GM18511 (cell line): ENCODE data around the gene AADAT.

Experiments used
- ATAC-seq: cut with Tn5 transposase; IDR thresholded peaks from one replicate; pipeline ENCODE4 v1.9.1; 2021; ENCODE audit warnings: mild to moderate bottlenecking, moderate library complexity; ENCODE audit not compliant: unreplicated experiment

The AADAT gene

GRCh38 chr4:170035231-170035630 is 54.5 kb downstream of the AADAT start:
- ATAC-seq, result no peak

- no peak for ATAC-seq
These were observed 55.8 kb downstream of the AADAT start for GRCh38 chr4:170033999-170034398.

DNA sequence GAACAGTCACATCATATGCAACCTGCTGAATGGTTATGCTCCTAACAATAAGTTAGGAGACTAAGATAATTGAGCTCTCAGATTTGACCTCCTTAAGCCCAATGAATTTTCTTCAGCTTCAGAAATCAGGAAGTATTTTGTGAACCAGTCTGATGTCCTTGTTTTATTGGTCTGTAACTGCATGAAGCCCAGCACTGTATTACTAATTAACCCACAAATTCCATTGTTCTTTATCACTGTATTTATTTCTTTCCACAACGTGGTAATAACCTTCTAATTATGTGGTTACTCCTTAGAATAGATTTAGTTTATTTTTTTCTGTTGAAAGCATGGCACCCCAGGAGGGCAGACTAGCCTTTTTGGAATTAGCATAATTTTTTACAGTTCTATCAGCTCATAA is 59.6 kb downstream of the AADAT start:
- no peak for ATAC-seq

GRCh38 chr4:170027181-170027829 is 62.5 kb downstream of the AADAT start:
- peak; percentile 77 for ATAC-seq

DNA sequence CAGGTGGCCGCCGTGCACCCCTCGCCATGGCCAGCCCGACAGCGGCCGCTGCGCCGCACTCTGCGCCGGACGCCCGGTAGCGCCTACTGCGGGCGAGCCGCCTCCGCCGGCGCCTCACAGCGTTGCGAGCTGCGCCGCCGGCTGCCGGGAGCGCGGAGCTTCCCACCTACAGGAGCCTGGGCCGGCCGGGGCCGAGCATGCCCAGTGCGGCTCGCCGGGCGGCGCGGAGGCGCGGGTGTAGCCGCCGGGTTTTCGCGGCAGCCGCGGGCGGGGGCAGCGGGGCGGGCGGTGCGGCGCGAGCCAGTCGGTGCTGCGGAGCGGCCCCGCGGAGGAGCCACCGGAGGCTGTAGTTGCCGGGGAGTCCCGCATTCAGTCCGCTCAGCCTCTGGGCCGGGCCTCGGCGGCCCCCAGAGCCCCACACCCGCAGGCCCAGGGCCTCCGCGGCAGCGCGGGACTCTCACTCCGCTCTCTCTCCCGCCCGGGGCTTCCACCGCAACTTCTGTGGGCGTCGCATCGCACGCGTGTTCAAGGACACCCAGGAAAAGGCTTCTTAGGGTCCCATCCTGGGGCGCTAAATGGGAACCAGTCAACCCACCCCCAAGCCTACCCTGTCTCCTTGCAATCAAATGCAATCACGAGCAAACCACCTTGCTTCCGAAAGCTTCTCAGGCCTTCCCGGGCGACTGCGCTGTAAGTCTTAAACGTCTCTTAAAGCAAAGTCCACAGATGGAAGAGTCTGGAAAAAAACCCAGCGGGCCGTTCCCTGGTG is 63.3 kb downstream of the AADAT start, which contains the start of gene MFAP3L:
Gene MFAP3L, minus strand, starts transcription at position 143 of the 769 bp plus-strand sequence. CDS start 20,518 bp downstream, outside the sequence.
- peak; percentile 82 for ATAC-seq

- no peak for ATAC-seq
These were observed 64.1 kb downstream of the AADAT start for GRCh38 chr4:170025523-170026252.

GRCh38 chr4:170022211-170022610 is 67.5 kb downstream of the AADAT start:
- ATAC-seq, result no peak

GRCh38 chr4:170017252-170017651 is 72.5 kb downstream of the AADAT start:
- no peak for ATAC-seq

GRCh38 chr4:170015285-170015684 is 74.5 kb downstream of the AADAT start:
- no peak for ATAC-seq

DNA sequence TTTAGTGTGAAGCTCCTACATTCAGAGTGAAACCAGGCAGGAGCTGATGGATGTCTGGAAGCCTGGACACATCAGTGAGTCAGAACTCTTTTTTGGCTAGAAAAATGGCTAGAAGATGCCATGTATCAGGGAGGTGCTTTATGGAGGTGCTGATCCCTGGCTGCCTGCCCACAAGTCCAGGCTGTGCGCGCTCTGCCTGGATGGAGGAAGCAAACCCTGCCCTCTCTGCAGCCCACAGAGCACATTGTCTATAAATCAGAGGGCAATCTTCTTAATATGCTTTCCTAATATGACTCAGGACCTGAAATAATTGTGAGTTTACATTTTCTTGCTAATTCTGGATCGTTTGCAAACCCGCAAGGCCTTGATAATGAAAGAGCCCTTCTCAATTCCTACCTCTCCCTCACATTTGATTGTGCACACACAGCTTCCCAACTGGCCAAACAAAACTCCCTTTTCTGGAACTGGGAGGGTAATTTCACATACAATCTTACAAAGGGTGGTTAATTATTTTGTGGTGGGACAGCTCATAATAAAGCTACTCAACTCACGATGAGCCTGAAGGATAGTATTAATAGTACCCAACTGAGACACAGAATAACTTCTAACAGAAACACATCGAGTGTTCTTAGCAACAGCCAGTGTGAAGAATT is 75.3 kb downstream of the AADAT start:
- ATAC-seq, result no peak

GRCh38 chr4:170012629-170012958 is 77.2 kb downstream of the AADAT start:
- ATAC-seq, result no peak

- no peak for ATAC-seq
These were observed 77.7 kb downstream of the AADAT start for GRCh38 chr4:170011921-170012628.
